Endothelial cell of umbilical vein (primary cell): ENCODE measurements around the gene THAP4. TPM values are rescaled to one million over a fixed set of nuclear protein-coding genes. Genes with fewer than 3 reads are reported as not detected.

Source experiments
- BruUV-seq: library from RNA; stranded (reverse); fragments of 400-500 nt; replicated peaks from 2 replicates; lab custom pipeline; 2021; lab: Mats Ljungman, UMichigan
- CTCF ChIA-PET: fragments of 300-600, 350-600 bp; sonication (Branson Sonifier 250); formaldehyde crosslinking; loops from one replicate; lab custom pipeline; 2021; ENCODE audit warnings: antibody characterized with exemption, inconsistent platforms; lab: Charles Lee
- POLR2A ChIA-PET: fragments of 300-600, 350-600 bp; sonication (Branson Sonifier 250); formaldehyde crosslinking; loops from one replicate; lab custom pipeline; 2021; ENCODE audit warnings: antibody characterized with exemption, inconsistent platforms; lab: Charles Lee
- DNase-seq: peaks from one replicate; pipeline ENCODE4 v3.0.0-alpha.2; 2011; ENCODE audit warnings: low read depth, low spot score
- FAIRE-seq: peaks from 2 replicates; lab custom pipeline; 2011; peaks lifted over from hg19 to GRCh38; lab: Jason Lieb, UNC
- H2AFZ ChIP-seq: 2 replicates; pipeline ENCODE4 v1.6.0; 2012; ENCODE audit warnings: low read depth, low read length, control low read depth, inconsistent platforms
- H3K27ac ChIP-seq: 2 replicates; pipeline ENCODE4 v1.5.1; 2011; ENCODE audit warnings: low read depth, mild to moderate bottlenecking, control low read depth, low read length, moderate library complexity; ENCODE audit not compliant: insufficient read depth
- H3K27me3 ChIP-seq, 2 experiments: 2 replicates each; pipeline versions ENCODE4 v1.6.0 to v1.6.1; 2011; ENCODE audit warnings: low read length in 2 of 2, mixed read lengths in 1 of 2; ENCODE audit not compliant: control insufficient read depth in 2 of 2, insufficient read depth in 2 of 2
- H3K36me3 ChIP-seq, 2 experiments: 2 replicates in 1 of 2; 3 replicates in 1 of 2; pipeline ENCODE4 v1.5.1; 2011; ENCODE audit warnings: low read length in 2 of 2, mild to moderate bottlenecking in 1 of 2, moderate library complexity in 1 of 2; ENCODE audit not compliant: control insufficient read depth in 2 of 2, insufficient read depth in 2 of 2; ENCODE audit errors: extremely low read depth in 1 of 2
- H3K4me1 ChIP-seq: 3 replicates; pipeline ENCODE4 v1.5.1; 2011; ENCODE audit warnings: mild to moderate bottlenecking, low read length; ENCODE audit not compliant: control insufficient read depth, insufficient read depth; ENCODE audit errors: extremely low read depth
- H3K4me2 ChIP-seq: 2 replicates; pipeline ENCODE4 v1.6.1; 2011; ENCODE audit warnings: low read length, control low read depth, mixed read lengths; ENCODE audit not compliant: insufficient read depth
- H3K4me3 ChIP-seq, 3 experiments: fragments of 200-600 bp in 1 of 3; sonication (generic), shearing (Covaris generic) in 1 of 3; replicated peaks in 1 of 3; 2 replicates each; pipeline ENCODE4 v1.5.1; 2011 to 2016; ENCODE audit warnings: control low read depth in 3 of 3, low read length in 3 of 3, mild to moderate bottlenecking in 2 of 3, inconsistent platforms in 1 of 3, low read depth in 1 of 3, moderate library complexity in 1 of 3; ENCODE audit not compliant: insufficient read depth in 1 of 3
- H3K79me2 ChIP-seq: 2 replicates; pipeline ENCODE4 v1.6.0; 2012; ENCODE audit warnings: low read length, inconsistent platforms; ENCODE audit not compliant: control insufficient read depth, insufficient read depth
- H3K9ac ChIP-seq: replicated peaks from 2 replicates; pipeline ENCODE3; 2011; ENCODE audit warnings: low read length, control low read depth; ENCODE audit not compliant: insufficient read depth; ENCODE audit errors: extremely low read depth
- H3K9me1 ChIP-seq: replicated peaks from 3 replicates; pipeline ENCODE4 v1.6.0; 2011; ENCODE audit warnings: mild to moderate bottlenecking, low read length; ENCODE audit not compliant: control insufficient read depth, insufficient read depth; ENCODE audit errors: extremely low read depth
- H3K9me3 ChIP-seq: replicated peaks from 2 replicates; pipeline ENCODE4 v1.5.1; 2012; ENCODE audit warnings: low read length, inconsistent platforms; ENCODE audit not compliant: control insufficient read depth, insufficient read depth
- H4K20me1 ChIP-seq: replicated peaks from 2 replicates; pipeline ENCODE3; 2011; ENCODE audit warnings: mild to moderate bottlenecking, low read length; ENCODE audit not compliant: control insufficient read depth, insufficient read depth; ENCODE audit errors: extremely low read depth
- EZH2 ChIP-seq: IDR thresholded peaks from 2 replicates; pipeline ENCODE4 v1.6.1; 2012; ENCODE audit warnings: borderline replicate concordance, low read depth, mild to moderate bottlenecking, moderate library complexity, low read length, inconsistent platforms; ENCODE audit not compliant: severe bottlenecking
- FOS ChIP-seq: IDR thresholded peaks from 2 replicates; pipeline ENCODE4 v1.6.1; 2011; ENCODE audit warnings: mild to moderate bottlenecking, low read length, moderate library complexity, borderline replicate concordance; ENCODE audit not compliant: insufficient read depth
- GATA2 ChIP-seq: IDR thresholded peaks from 2 replicates; pipeline ENCODE4 v1.7.0; 2011; ENCODE audit warnings: low read depth, mild to moderate bottlenecking, moderate library complexity, mixed read lengths, low read length; ENCODE audit not compliant: insufficient read length, insufficient read depth
- JUN ChIP-seq: IDR thresholded peaks from 2 replicates; pipeline ENCODE4 v1.6.1; 2011; ENCODE audit warnings: borderline replicate concordance, low read depth; ENCODE audit not compliant: insufficient read length, insufficient read depth
- MYC ChIP-seq: IDR thresholded peaks from one replicate; pipeline ENCODE4 v1.6.1; 2011; ENCODE audit warnings: mild to moderate bottlenecking, low read depth, low read length
- POLR2A ChIP-seq: IDR thresholded peaks from 2 replicates; pipeline ENCODE4 v1.6.1; 2012; ENCODE audit warnings: low read depth, mild to moderate bottlenecking, control low read depth, low read length
- POLR2AphosphoS5 ChIP-seq: IDR thresholded peaks from 2 replicates; pipeline ENCODE4 v1.6.1; 2012; ENCODE audit warnings: low read depth, mild to moderate bottlenecking, control low read depth, low read length, moderate library complexity; ENCODE audit not compliant: insufficient read depth
- dilution Hi-C: fragments of 300-500 bp; cut with MboI; formaldehyde crosslinking; loops from one replicate; pipeline ENCODE4 v1.15.0; 2019; ENCODE audit warnings: low sequenced_read_pairs; ENCODE audit not compliant: extremely low pct_ligation_motif_present
- intact Hi-C: fragments of 100-400 bp; cut with micrococcal nuclease; formaldehyde crosslinking; loops from one replicate; pipeline ENCODE4 v1.10.0; 2022
- polyA plus RNA-seq, 4 experiments: library from polyadenylated mRNA; depleted of rRNA in 3 of 4; stranded (reverse) in 3 of 4; unstranded in 1 of 4; fragments of >200 nt; gene quantifications; 2 replicates each; pipeline versions ENCODE4 v1.2.1 to v1.2.3, GENCODE V29; 2011 to 2012; ENCODE audit warnings: missing spikeins in 1 of 4
- total RNA-seq: library from RNA; stranded (reverse); gene quantifications from 2 replicates; pipeline ENCODE4 v1.2.3, GENCODE V29; 2021
- TF ChIP-seq, protein P1 (sequence below): IDR thresholded peaks from 2 replicates; pipeline ENCODE4 v1.6.1; 2011; ENCODE audit not compliant: insufficient read depth, insufficient read length
- TF ChIP-seq, protein P2 (sequence below), 2 donors: IDR thresholded peaks; 1 replicate in 1 of 2; 2 replicates in 1 of 2; pipeline ENCODE4 v1.5.1; 2011; ENCODE audit warnings: low read length in 2 of 2, mild to moderate bottlenecking in 2 of 2, moderate library complexity in 2 of 2, control low read depth in 1 of 2, inconsistent platforms in 1 of 2, low read depth in 1 of 2; ENCODE audit not compliant: insufficient read depth in 1 of 2; ENCODE audit errors: extremely low read depth in 1 of 2

THAP4 gene
- total and polyA plus RNA-seq, 2 donors (not counting 3 experiments of a cell fraction or from before 2014, with no cell fraction given): 45.4 to 47.4 TPM

DNA sequence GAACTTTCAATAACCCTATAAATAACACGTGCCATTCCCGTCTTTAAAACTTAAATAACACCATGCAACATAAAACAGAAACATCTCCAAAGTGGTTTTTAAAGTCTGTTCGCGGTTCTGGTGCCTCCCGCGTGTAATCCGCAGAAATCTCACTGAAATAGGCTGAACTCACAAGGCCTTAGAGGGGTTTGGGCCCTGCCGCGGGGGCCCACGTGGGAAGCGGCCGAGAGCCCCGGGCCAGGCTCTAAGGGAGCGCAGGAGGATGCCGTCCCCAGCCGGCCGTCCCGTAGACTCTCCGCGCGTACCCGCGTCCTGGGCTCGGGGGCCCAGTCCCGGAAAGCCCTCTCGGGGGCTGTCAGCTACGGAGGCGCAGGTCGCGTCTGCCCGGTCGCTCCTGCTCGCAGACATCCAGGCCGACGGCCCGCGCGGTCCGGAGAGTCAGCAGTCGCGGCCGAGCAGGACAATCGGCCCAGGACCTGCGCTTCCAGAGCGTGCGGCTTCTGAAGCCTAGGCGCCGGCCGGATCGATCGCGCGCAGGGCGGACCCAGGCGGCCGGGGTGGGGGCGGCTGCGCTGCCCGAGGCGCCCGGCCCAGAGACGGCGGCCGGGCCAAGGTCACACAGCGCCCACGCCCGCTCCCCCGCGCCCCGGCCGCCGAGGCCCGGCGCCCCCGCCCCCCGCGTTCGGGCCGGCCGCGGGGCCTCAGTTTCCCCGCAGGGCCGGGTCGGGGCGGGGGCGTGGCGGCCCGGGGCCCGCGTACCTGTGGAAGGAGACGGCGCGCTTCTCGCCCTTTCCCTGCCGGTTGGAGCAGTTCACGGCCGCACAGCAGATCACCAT lies 558 bp downstream of the THAP4 start:
- Histone ChIP-seq H3K4me1 (peaks cover 12% of the 10 kb centered on the region), H2AFZ (peak overlapping the region; percentile 67), H3K27me3 (no peaks in the 10 kb centered on the region), H3K36me3 (peaks cover 9 to 20% of the 10 kb centered on the region in 2 experiments), H3K4me2 (peak overlapping the region; percentile 81), H3K9ac (peak overlapping the region; percentile 47), H4K20me1 (peaks cover 2% of the 10 kb centered on the region), H3K9me1 (no peaks in the 10 kb centered on the region), H3K9me3 (no peaks in the 10 kb centered on the region), H3K27ac (peak overlapping the region; percentile 15), H3K4me3 (peak overlapping the region; percentile 15 to 99 (median 74)), H3K79me2 (peaks cover 71% of the 10 kb centered on the region)
- dilution Hi-C loops: no loop called here
- CTCF ChIA-PET: interaction anchor here (1.1 kb wide), 1 partner anchor 12 kb away, joined by 3 read pairs; no protein-coding TSS in a partner anchor
- DNase-seq (peak; percentile 57), FAIRE-seq (peak; percentile 63)
- BruUV-seq: no TSS peak
- TF ChIP-seq POLR2AphosphoS5: no peak
- POLR2A ChIA-PET: no interaction called here
- intact Hi-C loops: loop anchor here (1.0 to 5.0 kb wide), 8 partner anchors 26 to 639 kb away; partner anchors contain the start of genes DTYMK, FARP2, HDLBP and SEPTIN2

DNA sequence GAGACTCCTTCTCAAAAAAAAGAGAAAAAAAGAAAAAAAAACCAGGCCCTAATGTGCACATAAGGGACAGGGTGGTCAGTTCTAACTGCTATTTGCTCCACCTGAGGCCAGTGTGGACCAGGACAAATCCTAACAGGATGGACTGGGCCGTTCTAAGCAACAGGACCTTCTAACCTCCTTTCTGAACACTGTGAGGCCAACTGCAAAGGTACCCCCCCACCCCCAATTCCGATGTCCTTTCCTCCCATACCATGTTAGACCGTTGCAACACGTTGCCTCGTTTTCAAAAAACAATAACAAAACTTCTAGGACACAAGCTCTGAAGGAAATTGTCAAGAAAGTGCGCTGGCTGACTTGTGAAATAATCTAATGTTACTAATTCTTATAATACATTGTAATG lies 1.2 kb downstream of the THAP4 start:
- H3K27me3 ChIP-seq: no peaks in the 10 kb centered on the region
- H3K36me3 ChIP-seq: peaks cover 9 to 20% of the 10 kb centered on the region in 2 experiments
- peaks cover 2% of the 10 kb centered on the region for H4K20me1 ChIP-seq
- H3K4me1 ChIP-seq: peaks cover 12% of the 10 kb centered on the region
- peak overlapping the region; percentile 47 for H3K9ac ChIP-seq
- H3K79me2 ChIP-seq: peaks cover 70% of the 10 kb centered on the region
- FAIRE-seq (no peak), DNase-seq (no peak)
- ChIA-PET CTCF (interaction anchor here (0.6 to 1.1 kb wide), 2 partner anchors 13 to 208 kb away, joined by 3 read pairs; no protein-coding TSS in a partner anchor), POLR2A (no interaction called here)
- H2AFZ ChIP-seq: peak overlapping the region; percentile 45
- intact Hi-C loops: loop anchor here (1.0 to 5.0 kb wide), 3 partner anchors 51 to 638 kb away; partner anchors contain the start of genes DTYMK and SNED1
- peak overlapping the region; percentile 81 for H3K4me2 ChIP-seq
- peak overlapping the region; percentile 15 for H3K27ac ChIP-seq
- H3K9me3 ChIP-seq: no peaks in the 10 kb centered on the region
- dilution Hi-C loops: no loop called here
- no peak for TF ChIP-seq FOS
- no peak for TF ChIP-seq GATA2
- TF ChIP-seq, protein P1, sequence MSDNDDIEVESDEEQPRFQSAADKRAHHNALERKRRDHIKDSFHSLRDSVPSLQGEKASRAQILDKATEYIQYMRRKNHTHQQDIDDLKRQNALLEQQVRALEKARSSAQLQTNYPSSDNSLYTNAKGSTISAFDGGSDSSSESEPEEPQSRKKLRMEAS: no peak
- no peak for TF ChIP-seq JUN
- TF ChIP-seq EZH2: no peak
- no peak for TF ChIP-seq MYC
- no peak for TF ChIP-seq POLR2A
- no peak for TF ChIP-seq POLR2AphosphoS5
- TF ChIP-seq, protein P2, sequence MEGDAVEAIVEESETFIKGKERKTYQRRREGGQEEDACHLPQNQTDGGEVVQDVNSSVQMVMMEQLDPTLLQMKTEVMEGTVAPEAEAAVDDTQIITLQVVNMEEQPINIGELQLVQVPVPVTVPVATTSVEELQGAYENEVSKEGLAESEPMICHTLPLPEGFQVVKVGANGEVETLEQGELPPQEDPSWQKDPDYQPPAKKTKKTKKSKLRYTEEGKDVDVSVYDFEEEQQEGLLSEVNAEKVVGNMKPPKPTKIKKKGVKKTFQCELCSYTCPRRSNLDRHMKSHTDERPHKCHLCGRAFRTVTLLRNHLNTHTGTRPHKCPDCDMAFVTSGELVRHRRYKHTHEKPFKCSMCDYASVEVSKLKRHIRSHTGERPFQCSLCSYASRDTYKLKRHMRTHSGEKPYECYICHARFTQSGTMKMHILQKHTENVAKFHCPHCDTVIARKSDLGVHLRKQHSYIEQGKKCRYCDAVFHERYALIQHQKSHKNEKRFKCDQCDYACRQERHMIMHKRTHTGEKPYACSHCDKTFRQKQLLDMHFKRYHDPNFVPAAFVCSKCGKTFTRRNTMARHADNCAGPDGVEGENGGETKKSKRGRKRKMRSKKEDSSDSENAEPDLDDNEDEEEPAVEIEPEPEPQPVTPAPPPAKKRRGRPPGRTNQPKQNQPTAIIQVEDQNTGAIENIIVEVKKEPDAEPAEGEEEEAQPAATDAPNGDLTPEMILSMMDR (IDR thresholded peaks at IDR 0.05; ENCODE audit: extremely low read depth in 1 of 2, insufficient read depth in 1 of 2, low read depth in 1 of 2, low read length in 2 of 2): no peak
- H3K9me1 ChIP-seq: no peaks in the 10 kb centered on the region
- TSS peak; percentile 14 for BruUV-seq
- H3K4me3 ChIP-seq: peak overlapping the region; percentile 15 to 99 (median 74)
